GM21515 (cell line): Measurements from ENCODE around the gene BCAS3.

ENCODE experiments used
- ATAC-seq: cut with Tn5 transposase; IDR thresholded peaks from one replicate; pipeline ENCODE4 v1.9.1; 2021; ENCODE audit not compliant: unreplicated experiment

The BCAS3 gene

GRCh38 chr17:61276806-61277205 is 599.2 kb downstream of the BCAS3 start:
- ATAC-seq, result no peak

DNA sequence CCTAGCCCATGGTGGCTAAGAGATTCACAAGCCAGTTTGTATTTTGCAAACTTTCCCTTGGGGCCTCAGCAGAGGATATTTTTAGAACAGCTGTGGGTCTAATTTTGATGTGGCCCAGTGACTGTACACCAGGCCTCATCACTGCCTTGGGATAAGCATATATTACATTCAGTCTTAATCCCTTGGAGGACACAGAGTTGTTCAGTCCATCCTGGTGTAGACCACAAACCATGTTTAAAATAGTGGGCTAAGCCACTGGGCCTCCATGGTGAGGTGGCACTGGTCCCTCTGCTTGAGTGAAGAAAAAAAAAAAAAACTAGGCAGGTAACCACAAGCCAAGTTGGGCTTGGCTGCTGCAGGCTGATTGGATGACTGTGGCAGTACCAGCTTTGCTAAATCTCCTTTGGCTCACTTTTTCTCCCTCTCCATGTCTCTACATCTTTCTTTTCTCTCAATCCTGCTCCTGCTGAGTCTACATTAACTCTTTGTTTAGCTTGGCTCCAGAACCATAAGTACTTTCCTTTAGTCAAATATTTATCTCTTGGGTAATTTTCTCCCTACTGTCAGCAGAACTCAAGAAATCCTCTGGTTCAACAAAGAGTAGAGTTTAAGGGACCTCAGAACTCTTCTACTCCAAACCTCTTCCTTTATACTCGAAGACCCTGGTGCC is 602.0 kb downstream of the BCAS3 start:
- no peak for ATAC-seq

DNA sequence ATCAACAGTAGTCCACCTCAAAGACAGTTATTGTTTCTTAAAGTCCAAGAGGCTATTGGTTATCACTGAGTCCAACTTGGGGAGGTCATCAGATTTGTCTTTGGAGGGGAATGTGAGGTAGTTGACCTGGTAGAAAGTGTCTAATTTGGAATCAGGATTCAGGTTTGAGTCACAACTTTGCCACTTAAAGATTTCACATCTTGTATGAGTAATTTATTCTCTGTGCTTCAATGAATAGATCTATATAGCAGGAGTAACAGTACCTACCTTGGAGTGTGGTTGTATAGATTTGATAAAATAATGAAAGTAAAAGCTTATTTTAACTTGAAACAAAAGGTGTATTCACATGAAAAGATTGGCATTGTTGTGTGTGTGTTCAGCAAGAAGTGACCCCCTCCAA is 602.7 kb downstream of the BCAS3 start:
- ATAC-seq, result no peak

DNA sequence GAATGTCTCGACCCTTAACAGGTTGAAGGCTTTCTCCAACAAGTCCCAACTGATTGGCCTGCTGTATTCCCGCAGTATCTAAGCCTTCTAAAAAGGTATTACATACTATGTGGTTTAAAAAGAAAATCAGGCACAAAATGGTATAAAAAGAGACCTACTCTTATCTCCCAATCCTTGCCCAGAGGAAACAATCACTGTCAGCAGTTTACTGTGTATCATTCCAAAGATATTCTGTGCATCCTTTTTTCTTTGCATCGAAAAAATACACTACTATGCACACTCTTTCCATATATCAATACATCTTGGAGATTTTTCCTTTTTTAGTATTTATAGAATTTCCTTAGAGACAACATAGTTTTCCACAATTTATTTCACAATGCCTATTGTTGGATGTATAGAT is 603.2 kb downstream of the BCAS3 start:
- no peak for ATAC-seq

DNA sequence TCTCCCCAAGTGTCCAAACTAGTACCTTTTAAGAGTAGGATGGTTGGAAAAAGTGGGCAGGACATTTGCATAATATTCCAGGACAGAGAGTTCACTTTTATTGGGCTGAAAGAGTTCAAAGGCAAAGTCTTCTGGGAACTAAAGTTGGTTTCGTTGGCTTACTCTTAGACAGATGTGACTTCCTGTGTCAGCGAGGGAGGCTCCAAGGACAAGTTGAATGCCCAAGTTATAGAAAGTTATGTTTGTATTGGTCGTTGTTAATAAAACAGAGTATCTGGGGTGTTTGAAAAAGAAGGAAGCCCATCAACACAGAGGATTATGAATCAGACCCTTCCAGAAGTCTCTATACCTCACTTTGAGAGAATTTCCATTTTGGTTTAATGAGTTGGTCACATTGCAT is 604.7 kb downstream of the BCAS3 start:
- no peak for ATAC-seq

- no peak for ATAC-seq
Observed at GRCh38 chr17:61283043-61283442, 605.4 kb downstream of the BCAS3 start.

GRCh38 chr17:61284174-61284573 is 606.5 kb downstream of the BCAS3 start:
- no peak for ATAC-seq

DNA sequence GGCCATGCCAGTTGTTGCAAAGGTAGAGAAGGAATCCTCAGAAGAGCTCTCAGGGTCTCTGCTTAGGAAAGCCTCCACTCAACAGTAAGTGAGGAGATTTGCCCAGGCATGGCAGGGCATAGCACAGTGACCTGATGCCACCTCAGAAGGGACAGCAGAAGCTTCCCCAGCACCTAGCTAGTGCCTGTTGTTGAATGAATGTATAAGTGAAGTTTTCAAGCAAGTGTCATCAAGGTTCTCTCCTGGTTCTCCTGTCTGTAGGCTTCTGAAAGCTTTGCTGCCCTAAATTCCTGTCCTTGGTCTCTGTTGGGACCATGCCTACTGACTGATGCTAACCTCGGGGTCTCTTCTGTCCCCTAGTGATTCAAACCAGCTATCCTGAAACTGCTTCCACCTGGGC is 607.1 kb downstream of the BCAS3 start:
- no peak for ATAC-seq

GRCh38 chr17:61285526-61286320 is 608.1 kb downstream of the BCAS3 start:
- ATAC-seq, result no peak

GRCh38 chr17:61286449-61286848 is 608.8 kb downstream of the BCAS3 start:
- no peak for ATAC-seq

- no peak for ATAC-seq
Observed at GRCh38 chr17:61289408-61290385, 612.0 kb downstream of the BCAS3 start.

GRCh38 chr17:61291451-61292285 is 614.0 kb downstream of the BCAS3 start:
- ATAC-seq, result no peak

DNA sequence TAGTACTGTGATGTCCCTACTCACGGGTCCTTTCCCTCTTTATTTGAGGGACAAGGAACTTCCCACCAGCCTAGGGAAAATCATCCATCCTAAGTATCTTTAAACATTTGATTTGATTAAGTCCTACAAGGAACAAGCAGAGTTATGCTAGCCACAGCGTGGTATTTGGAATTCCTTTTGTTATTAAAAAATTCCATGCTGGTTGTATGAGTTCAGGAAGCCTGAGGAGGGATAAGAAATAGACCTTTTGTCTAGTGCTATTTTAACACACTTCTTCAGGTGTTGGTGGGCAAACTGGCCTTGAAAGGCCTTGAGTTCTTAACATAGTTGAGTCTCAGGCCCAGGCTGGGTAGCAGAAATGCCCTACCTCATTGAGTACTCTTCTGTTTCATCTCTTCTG is 616.6 kb downstream of the BCAS3 start:
- ATAC-seq, result no peak

- no peak for ATAC-seq
Observed at GRCh38 chr17:61294777-61295176, 617.1 kb downstream of the BCAS3 start.

- no peak for ATAC-seq
Observed at GRCh38 chr17:61296058-61296457, 618.4 kb downstream of the BCAS3 start.

GRCh38 chr17:61299517-61300513 is 622.2 kb downstream of the BCAS3 start:
- ATAC-seq, result no peak

- ATAC-seq, result no peak
Observed at GRCh38 chr17:61302953-61303816, 625.5 kb downstream of the BCAS3 start.

GRCh38 chr17:61303817-61304096 is 626.1 kb downstream of the BCAS3 start:
- ATAC-seq, result no peak

DNA sequence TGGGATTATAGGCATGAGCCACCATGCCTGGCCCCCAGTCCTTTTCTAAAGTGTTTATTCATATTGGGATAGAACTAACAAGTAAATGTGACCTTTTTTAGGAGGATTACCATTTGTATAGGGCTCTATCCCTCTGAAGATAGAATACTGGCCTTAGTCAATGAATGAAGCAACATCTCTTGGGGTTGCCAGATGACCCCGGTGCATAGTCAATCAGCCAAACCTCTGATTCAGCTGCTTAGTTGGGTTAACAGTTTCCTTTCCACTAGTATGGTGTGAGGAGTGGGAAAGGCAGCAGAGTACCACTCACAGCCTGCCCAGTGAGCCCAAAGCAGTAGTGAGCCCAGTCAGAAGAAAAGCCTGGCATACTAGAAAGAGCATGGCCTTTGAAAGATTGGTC is 627.4 kb downstream of the BCAS3 start:
- no peak for ATAC-seq
